GM21528 (cell line): ENCODE measurements around the gene MBNL1.
A peak's percentile ranks its signal among the peaks of the same experiment; 100 is the strongest.
"Not testable (repeated sequence)": the region's sequence is repeated elsewhere in the genome, so short reads cannot be mapped to it uniquely, and the experiment has no call there.

Experiments used
- ATAC-seq: cut with Tn5 transposase; IDR thresholded peaks from one replicate; pipeline ENCODE4 v1.9.1; 2021; ENCODE audit warnings: mild to moderate bottlenecking, moderate library complexity; ENCODE audit not compliant: unreplicated experiment, low FRiP score

Gene MBNL1

GRCh38 chr3:152365766-152366593, 97.3 kb downstream of the MBNL1 start:
- ATAC-seq = no peak

GRCh38 chr3:152367192-152367591, 98.5 kb downstream of the MBNL1 start:
- not testable (repeated sequence) for ATAC-seq

DNA sequence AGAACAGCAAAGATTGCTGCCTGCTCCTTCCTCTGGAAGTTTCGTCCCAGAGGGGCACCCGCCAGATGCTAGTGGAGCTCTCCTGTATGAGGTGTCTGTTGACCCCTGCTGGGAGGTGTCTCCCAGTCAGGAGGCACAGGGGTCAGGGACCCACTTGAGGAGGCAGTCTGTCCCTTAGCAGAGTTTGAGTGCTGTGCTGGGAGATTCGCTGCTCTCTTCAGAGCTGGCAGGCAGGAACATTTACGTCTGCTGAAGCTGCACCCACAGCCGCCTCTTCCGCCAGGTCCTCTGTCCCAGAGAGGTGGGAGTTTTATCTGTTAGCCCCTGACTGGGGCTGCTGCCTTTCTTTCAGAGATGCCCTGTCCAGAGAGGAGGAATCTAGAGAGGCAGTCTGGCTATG, 103.9 kb downstream of the MBNL1 start:
- ATAC-seq = not testable (repeated sequence)

DNA sequence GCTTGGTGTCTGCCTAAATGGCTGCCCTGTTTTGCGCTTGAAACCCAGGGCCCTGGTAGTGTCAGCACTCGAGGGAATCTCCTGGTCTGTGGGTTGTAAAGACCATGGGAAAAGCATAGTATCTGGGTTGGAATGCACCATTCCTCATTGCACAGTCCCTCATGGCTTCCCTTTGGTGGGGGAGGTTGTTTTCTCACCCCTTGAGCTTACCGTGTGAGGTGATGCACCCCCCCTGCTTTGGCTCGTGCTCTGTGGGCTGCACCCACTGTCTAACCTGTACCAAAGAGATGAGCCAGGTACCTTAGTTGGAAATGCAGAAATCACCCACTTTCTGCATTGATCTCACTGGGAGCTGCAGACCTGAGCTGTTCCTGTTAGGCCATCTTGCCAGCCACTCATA, 104.7 kb downstream of the MBNL1 start:
- ATAC-seq = no peak

GRCh38 chr3:152374262-152374990, 105.7 kb downstream of the MBNL1 start:
- no peak for ATAC-seq

DNA sequence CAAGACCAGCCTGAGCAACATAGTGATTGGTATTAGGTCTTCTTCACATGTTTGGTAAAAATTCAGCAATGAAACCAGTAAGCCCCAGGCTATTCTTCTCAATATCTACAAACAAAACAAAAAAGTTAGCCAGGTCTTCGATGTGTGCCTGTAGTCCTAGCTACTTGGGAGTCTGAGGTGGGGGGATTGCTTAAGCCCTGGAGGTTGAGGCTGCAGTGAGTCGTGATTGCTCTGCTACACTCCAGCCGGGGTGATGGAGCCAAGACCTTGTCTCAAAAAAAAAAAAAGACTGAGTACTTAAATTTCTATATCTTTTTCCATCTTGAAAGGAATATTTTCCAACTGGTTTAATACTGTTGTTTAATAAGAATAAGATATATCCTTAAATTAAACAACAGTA, 106.8 kb downstream of the MBNL1 start:
- no peak for ATAC-seq

DNA sequence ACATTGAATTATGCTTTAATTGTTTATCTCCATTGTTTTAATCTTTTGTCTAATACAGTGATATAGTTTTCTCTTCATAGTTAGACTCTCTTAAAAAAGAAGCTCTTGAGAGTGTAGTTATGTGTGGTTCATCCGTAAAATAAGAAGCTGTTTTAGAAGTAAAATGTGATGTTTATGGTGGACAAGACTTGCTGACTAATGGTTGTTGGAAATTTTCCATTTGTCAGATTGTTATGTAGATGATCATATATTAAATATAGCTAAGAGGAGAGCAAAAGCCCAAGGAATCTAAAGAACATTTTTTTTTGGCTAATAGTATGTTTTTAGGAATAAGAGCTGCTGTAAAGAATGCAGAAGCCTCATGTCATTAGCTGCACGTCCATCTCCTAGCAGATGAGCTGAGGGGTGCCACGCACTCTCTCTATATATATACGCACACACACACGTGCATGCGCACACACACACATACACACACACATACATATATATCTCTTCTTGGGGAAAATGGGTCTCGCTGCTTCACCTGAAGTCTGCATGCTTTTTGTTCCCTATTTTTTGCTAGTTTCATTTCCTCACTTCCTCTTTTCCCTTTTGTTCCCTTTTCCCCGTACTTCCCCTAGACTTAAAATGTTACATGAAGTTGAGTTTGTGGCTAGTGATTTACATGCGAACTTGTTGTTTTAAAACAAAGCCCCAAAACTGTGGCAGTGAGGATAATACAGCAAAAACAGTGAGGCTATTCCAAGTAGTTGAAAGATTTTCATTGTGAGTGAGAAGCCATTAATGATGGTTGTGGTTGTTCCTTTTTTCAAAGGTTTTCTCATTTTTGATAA, 107.8 kb downstream of the MBNL1 start:
- peak; percentile 87 for ATAC-seq

DNA sequence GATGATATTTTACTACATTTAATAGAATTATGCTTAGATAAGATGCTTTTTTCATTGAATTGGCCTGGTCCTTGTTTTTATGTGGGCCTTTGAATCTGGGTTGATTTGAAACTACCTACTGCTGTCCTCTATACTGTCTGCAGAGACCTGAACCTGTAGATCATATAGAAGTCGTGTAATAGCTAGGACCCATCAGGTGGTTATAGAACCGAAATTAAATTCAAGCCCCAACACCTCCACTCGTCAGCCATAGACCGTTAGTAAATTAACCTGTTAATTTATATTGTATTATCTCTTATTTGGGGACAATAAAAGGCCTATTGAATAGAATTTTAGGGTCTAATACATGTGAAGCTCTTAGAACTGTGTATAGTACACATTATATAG, 108.4 kb downstream of the MBNL1 start:
- peak; percentile 7 for ATAC-seq

DNA sequence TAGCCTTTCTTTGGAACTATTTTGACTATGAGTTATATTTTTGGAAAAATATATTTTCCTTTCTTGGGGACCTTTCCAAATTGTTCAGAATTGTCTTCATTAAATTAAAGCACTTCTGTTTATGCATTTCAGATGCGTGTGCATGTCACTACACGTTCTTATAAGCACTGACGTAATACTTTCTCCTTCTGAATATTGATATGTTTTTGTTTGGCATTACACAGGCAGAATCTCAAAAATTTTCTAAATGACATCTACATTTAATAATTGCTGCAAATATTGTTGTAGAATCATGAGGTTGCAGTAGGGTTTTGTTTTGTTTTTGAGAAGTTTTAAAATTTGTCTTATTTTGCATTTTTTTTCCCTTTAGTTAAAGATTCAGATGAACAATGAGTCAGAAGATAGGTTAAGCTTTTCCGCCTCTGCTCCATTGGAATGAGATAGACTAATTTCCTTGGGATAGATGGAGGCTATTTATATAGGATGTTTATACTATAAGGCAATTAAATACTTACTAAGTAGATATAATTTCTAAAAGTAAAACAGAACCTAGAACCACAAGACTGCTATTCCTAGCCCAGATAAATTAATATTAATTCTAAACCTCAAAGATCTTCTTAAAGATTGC, 110.8 kb downstream of the MBNL1 start:
- no peak for ATAC-seq

- no peak for ATAC-seq
Observed at GRCh38 chr3:152380043-152380442, 111.3 kb downstream of the MBNL1 start.

DNA sequence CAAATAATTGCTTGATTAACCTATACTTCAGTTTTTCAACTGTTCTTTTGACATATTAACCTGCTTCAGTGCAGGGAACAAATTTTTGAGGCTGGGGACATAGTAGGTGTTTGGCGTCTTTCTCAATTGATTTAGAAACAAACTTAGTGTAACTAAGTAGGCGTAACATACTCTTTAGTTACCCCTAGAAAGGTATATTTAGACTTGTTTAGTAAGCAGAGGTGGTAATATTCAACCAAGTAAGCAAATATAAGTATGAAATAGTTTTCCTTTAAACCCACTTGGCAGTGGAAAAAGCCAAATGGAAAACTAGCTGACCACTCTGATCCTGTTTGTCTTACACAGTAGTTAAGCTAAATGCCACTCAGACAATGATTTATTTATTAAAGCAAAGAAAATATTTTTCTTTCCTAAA, 113.2 kb downstream of the MBNL1 start:
- ATAC-seq = peak; percentile 46

DNA sequence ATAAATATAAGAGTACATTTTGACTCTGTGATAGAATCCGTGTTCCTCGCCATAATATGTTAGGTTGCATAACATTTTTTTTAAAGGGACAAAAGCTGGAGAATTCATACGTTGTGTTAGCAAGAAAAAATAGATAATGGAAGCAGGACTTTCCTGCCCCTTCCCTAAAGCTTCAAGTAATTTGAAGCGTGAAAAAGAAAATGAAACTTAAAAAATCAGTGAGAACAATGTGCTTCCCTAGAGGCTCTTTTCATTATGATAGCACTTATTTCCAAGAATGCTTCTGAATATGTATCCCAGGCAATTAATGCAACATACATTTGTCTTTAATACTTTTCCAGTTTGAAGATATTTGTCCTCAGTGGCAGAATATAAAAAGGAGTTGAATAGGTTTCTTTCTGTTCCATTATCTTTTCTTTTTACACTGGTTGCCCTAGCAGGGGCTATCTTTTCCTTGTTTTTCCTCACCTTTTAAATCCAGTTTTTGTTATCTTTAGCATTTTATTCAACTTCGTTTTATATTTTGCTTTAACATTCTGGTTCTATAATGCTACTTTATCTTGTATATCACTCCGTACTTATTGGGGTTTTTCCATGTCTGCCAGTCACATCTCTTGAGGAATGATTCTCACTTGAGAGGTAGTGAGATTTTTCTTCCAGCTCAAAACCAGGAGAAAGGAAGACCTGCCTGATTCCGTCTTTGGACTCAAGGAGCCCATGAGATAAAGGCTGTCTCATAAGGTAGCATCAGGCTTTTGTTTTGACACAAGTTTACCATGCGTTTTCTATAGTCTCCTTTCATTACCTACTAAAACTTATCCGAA, 113.8 kb downstream of the MBNL1 start:
- no peak for ATAC-seq

GRCh38 chr3:152383136-152383606, 114.4 kb downstream of the MBNL1 start:
- no peak for ATAC-seq

- no peak for ATAC-seq
Observed at GRCh38 chr3:152384412-152384811, 115.7 kb downstream of the MBNL1 start.

DNA sequence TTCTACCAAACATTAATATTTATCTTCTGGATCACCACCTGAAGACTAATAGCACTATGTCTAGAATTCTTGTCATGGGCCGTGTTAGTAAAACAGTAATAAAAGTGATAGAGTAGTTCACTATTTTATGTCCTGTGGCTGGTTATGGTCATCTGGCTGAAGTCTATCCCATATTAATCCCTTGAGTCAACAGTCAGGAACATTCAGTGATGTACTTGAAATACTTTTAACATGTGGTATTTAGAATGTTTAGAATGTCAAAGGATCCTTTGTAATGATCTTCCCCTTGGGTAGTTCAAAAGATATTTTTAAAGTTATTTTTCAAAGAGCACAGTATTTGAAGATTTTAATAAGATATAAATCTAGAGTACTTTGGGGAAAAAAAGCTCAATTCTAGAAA, 117.0 kb downstream of the MBNL1 start:
- no peak for ATAC-seq

DNA sequence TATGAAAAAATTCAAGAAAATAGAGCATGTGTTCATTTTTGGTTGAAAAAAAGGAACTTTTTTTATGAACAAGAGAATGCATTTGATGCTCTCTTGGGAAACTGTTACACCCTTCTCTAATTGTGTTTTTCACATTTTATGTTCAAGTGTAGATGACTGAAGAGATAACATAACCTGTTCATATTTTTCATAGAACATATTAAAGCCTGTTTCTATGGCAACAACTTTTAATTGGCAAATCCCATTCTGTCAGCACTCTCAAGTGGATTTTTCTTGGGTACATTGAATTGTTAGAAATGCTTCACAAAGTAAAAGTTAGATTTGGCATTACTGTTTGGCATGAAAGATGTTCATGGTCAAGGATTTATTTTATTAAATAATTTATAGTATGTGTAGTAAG, 117.5 kb downstream of the MBNL1 start:
- no peak for ATAC-seq

GRCh38 chr3:152388631-152389030, 119.9 kb downstream of the MBNL1 start:
- ATAC-seq = no peak

- ATAC-seq = no peak
Observed at GRCh38 chr3:152389316-152389934, 120.7 kb downstream of the MBNL1 start.

- ATAC-seq = no peak
Observed at GRCh38 chr3:152390647-152391046, 121.9 kb downstream of the MBNL1 start.
